MCF 10A (cell line): ENCODE results near the gene NOL4L. TPM values are rescaled to one million over a fixed set of nuclear protein-coding genes. Genes with fewer than 3 reads are reported as not detected.
"Not testable (repeated sequence)": the region's sequence is repeated elsewhere in the genome, so short reads cannot be mapped to it uniquely, and the experiment has no call there.

ENCODE experiments used
- BruUV-seq: library from RNA; stranded (reverse); fragments of 400-500 nt; replicated peaks from 2 replicates; lab custom pipeline; 2021; lab: Mats Ljungman, UMichigan
- CTCF ChIA-PET: fragments of 300-600 bp; sonication (Branson Sonifier 250); formaldehyde crosslinking; extraction: SDS; loops from one replicate; lab custom pipeline; 2021; ENCODE audit warnings: antibody characterized with exemption, inconsistent platforms; lab: Yijun Ruan, JAX
- POLR2A ChIA-PET: fragments of 300-600, 350-650 bp; sonication (Branson Sonifier 250); formaldehyde crosslinking; extraction: SDS; loops from one replicate; lab custom pipeline; 2020; ENCODE audit warnings: antibody characterized with exemption, inconsistent platforms; lab: Yijun Ruan, JAX
- DNase-seq: peaks from one replicate; pipeline ENCODE4 v3.0.0-alpha.2; 2018; ENCODE audit not compliant: unreplicated experiment
- H3K27ac Mint-ChIP-seq: one replicate; pipeline ENCODE4 v1.8.0; 2022; ENCODE audit warnings: mild to moderate bottlenecking, low read depth, mixed read lengths; ENCODE audit not compliant: unreplicated experiment
- H3K27me3 Mint-ChIP-seq: one replicate; pipeline ENCODE4 v1.8.0; 2022; ENCODE audit warnings: mixed read lengths; ENCODE audit not compliant: insufficient read depth, unreplicated experiment
- H3K36me3 Mint-ChIP-seq: one replicate; pipeline ENCODE4 v1.8.0; 2022; ENCODE audit warnings: mild to moderate bottlenecking, moderate library complexity, mixed read lengths; ENCODE audit not compliant: insufficient read depth, unreplicated experiment
- H3K4me1 Mint-ChIP-seq: one replicate; pipeline ENCODE4 v1.8.0; 2022; ENCODE audit warnings: mixed read lengths; ENCODE audit not compliant: insufficient read depth, unreplicated experiment
- H3K4me3 Mint-ChIP-seq: one replicate; pipeline ENCODE4 v1.8.0; 2022; ENCODE audit warnings: mild to moderate bottlenecking, moderate library complexity, mixed read lengths; ENCODE audit not compliant: unreplicated experiment
- H3K9me3 Mint-ChIP-seq: one replicate; pipeline ENCODE4 v1.8.0; 2022; ENCODE audit warnings: mixed read lengths; ENCODE audit not compliant: unreplicated experiment
- CTCF ChIP-seq: fragments of 200-600 bp; IDR thresholded peaks from one replicate; pipeline ENCODE4 v1.8.0; 2022; ENCODE audit warnings: antibody characterized with exemption, mild to moderate bottlenecking; ENCODE audit not compliant: unreplicated experiment
- intact Hi-C: fragments of 100-400 bp; cut with micrococcal nuclease; formaldehyde crosslinking; loops from 2 replicates; pipeline ENCODE4 v1.14.1; 2022
- total RNA-seq: library from RNA; stranded (reverse); gene quantifications from 2 replicates; pipeline ENCODE4 v1.2.3, GENCODE V29; 2022

NOL4L gene
- total RNA-seq, 1 experiment from 2014 or later: 3.3 TPM

- intact Hi-C loops: no loop called here
- CTCF ChIA-PET: interaction anchor here (1.4 kb wide), 1 partner anchor 15 kb away, joined by 6 read pairs; no protein-coding TSS in a partner anchor
- POLR2A ChIA-PET: interaction anchor here (0.6 to 1.0 kb wide), 2 partner anchors 17 to 24 kb away, joined by 3 read pairs; no protein-coding TSS in a partner anchor
- H3K9me3 Mint-ChIP-seq: no peaks in the 10 kb centered on the region
- no peak for TF ChIP-seq CTCF
- H3K27ac Mint-ChIP-seq: no peak overlapping the region
- no peak overlapping the region for H3K4me3 Mint-ChIP-seq
- H3K27me3 Mint-ChIP-seq: no peaks in the 10 kb centered on the region
- peaks cover 18% of the 10 kb centered on the region for H3K36me3 Mint-ChIP-seq
- DNase-seq: no peak
- peaks cover 17% of the 10 kb centered on the region for H3K4me1 Mint-ChIP-seq
- BruUV-seq: no TSS peak
Measured at GRCh38 chr20:32416206-32416605, 168.9 kb downstream of the NOL4L start.

- no peak for DNase-seq
- H3K36me3 Mint-ChIP-seq: peaks cover 21% of the 10 kb centered on the region
- no peaks in the 10 kb centered on the region for H3K9me3 Mint-ChIP-seq
- BruUV-seq: no TSS peak
- H3K27ac Mint-ChIP-seq: no peak overlapping the region
- peaks cover 17% of the 10 kb centered on the region for H3K4me1 Mint-ChIP-seq
- intact Hi-C loops: no loop called here
- no peaks in the 10 kb centered on the region for H3K27me3 Mint-ChIP-seq
- CTCF ChIA-PET: interaction anchor here (1.4 kb wide), 1 partner anchor 16 kb away, joined by 6 read pairs; no protein-coding TSS in a partner anchor
- no peak overlapping the region for H3K4me3 Mint-ChIP-seq
- no peak for TF ChIP-seq CTCF
- POLR2A ChIA-PET: interaction anchor here (0.6 to 1.0 kb wide), 2 partner anchors 8 to 9 kb away, joined by 3 read pairs; no protein-coding TSS in a partner anchor
Measured at GRCh38 chr20:32415494-32415893, 169.6 kb downstream of the NOL4L start.

- no peak for DNase-seq
- no peak for TF ChIP-seq CTCF
- Mint-ChIP-seq H3K9me3 (no peaks in the 10 kb centered on the region), H3K27me3 (no peaks in the 10 kb centered on the region), H3K4me1 (peaks cover 17% of the 10 kb centered on the region), H3K4me3 (no peak overlapping the region), H3K36me3 (peaks cover 31% of the 10 kb centered on the region), H3K27ac (no peak overlapping the region)
- ChIA-PET POLR2A (interaction anchor here (0.9 kb wide), 1 partner anchor 20 kb away, joined by 3 read pairs; no protein-coding TSS in a partner anchor), CTCF (interaction anchor here (0.7 to 1.1 kb wide), 2 partner anchors 70 to 72 kb away, joined by 3 read pairs; no protein-coding TSS in a partner anchor)
- no TSS peak for BruUV-seq
- intact Hi-C loops: no loop called here
Measured at GRCh38 chr20:32411955-32412706, 173.0 kb downstream of the NOL4L start.

- H3K4me1 Mint-ChIP-seq: peaks cover 14% of the 10 kb centered on the region
- BruUV-seq, DNase-seq, intact Hi-C loops, H3K9me3 Mint-ChIP-seq, H3K4me3 Mint-ChIP-seq, H3K27ac Mint-ChIP-seq, H3K27me3 Mint-ChIP-seq: not testable (repeated sequence)
- ChIA-PET CTCF (interaction anchor here (0.6 to 0.7 kb wide), 3 partner anchors 10 to 412 kb away, joined by 3 to 4 read pairs (median 3); no protein-coding TSS in a partner anchor), POLR2A (interaction anchor here (1.0 to 1.5 kb wide), 2 partner anchors 42 to 65 kb away, joined by 3 read pairs; no protein-coding TSS in a partner anchor)
- H3K36me3 Mint-ChIP-seq: peaks cover 34% of the 10 kb centered on the region
Measured at GRCh38 chr20:32407131-32407750, 177.9 kb downstream of the NOL4L start.
